ENCODE results near the gene ANKRD9.
A peak's percentile ranks its signal among the peaks of the same experiment; 100 is the strongest.

Gene ANKRD9

GRCh38 chr14:102497998-102498677 lies 11.4 kb downstream of the ANKRD9 start:
- peak; percentile 64 for DNase-seq
- no peaks in the 10 kb centered on the region for H3K4me1 ChIP-seq
- H3K36me3 ChIP-seq = no peaks in the 10 kb centered on the region
- no peaks in the 10 kb centered on the region for H3K9me3 ChIP-seq
- H3K27me3 ChIP-seq = no peaks in the 10 kb centered on the region
- no peak overlapping the region for H3K4me3 ChIP-seq (ENCODE audit: low read depth, low read length)
- peak; percentile 58 for TF ChIP-seq CTCF (IDR thresholded peaks at IDR 0.05; ENCODE audit: low read depth, low read length)

GRCh38 chr14:102496958-102497744 lies 12.4 kb downstream of the ANKRD9 start:
- no peaks in the 10 kb centered on the region for H3K27me3 ChIP-seq
- no peak overlapping the region for H3K4me3 ChIP-seq (ENCODE audit: low read depth, low read length)
- no peaks in the 10 kb centered on the region for H3K9me3 ChIP-seq
- TF ChIP-seq CTCF (IDR thresholded peaks at IDR 0.05; ENCODE audit: low read depth, low read length) = no peak
- H3K36me3 ChIP-seq = no peaks in the 10 kb centered on the region
- DNase-seq = no peak
- no peaks in the 10 kb centered on the region for H3K4me1 ChIP-seq

DNA sequence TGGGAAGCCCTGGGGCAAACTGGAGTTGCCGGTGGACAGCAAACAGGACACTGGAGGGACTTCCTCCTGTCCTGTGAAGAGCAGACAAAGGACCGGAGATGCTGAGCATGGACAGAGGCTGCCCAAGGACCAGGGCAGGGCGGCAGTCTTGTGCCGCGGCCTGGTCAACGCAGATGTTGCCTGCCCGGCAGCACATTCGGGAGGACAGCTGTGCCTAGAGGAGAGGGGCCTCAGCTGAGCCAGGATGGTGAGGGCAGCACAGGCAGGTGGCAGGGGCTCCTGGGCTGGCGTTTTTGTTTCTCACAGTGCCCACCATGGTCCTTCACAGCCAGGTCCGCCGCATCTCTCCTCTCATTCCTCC lies 13.3 kb downstream of the ANKRD9 start:
- H3K4me1 ChIP-seq = no peaks in the 10 kb centered on the region

GRCh38 chr14:102495491-102496330 lies 13.9 kb downstream of the ANKRD9 start:
- Histone ChIP-seq H3K4me1 (no peaks in the 10 kb centered on the region), H3K4me3 (ENCODE audit: low read depth, low read length) (no peak overlapping the region), H3K36me3 (no peaks in the 10 kb centered on the region), H3K9me3 (no peaks in the 10 kb centered on the region), H3K27me3 (no peaks in the 10 kb centered on the region)
- DNase-seq = no peak
- no peak for TF ChIP-seq CTCF (IDR thresholded peaks at IDR 0.05; ENCODE audit: low read depth, low read length)

More for the DNA sequence above, 13.3 kb downstream of the ANKRD9 start:
- Histone ChIP-seq H3K4me3 (ENCODE audit: low read depth, low read length) (no peak overlapping the region), H3K27me3 (no peaks in the 10 kb centered on the region), H3K9me3 (no peaks in the 10 kb centered on the region), H3K36me3 (no peaks in the 10 kb centered on the region)
- DNase-seq = no peak
- no peak for TF ChIP-seq CTCF (IDR thresholded peaks at IDR 0.05; ENCODE audit: low read depth, low read length)

DNA sequence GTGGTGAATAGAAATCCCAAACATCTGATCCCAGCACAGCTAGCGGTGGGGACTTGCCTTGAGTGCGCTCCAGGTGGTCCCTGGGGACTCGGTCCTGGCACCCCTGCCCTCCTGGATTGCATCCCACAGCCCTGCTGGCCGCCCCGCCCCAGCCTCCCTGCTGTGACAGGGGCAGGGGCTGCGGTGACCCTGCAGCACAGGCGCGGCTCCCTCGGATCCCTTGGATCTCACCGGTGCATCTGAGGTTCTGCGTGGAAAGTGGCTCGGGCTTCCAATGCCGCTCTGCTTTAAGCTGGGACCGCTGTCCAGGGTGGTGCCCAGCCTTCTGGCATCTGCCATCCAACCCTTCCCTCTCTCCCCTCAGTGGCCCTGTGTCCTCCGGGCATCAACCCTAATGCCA lies 16.0 kb downstream of the ANKRD9 start:
- TF ChIP-seq CTCF (IDR thresholded peaks at IDR 0.05; ENCODE audit: low read depth, low read length) = no peak
- H3K27me3 ChIP-seq = no peaks in the 10 kb centered on the region

More for the DNA sequence above, 16.0 kb downstream of the ANKRD9 start:
- DNase-seq = no peak
- H3K36me3 ChIP-seq = no peaks in the 10 kb centered on the region
- no peak overlapping the region for H3K4me3 ChIP-seq (ENCODE audit: low read depth, low read length)
- H3K4me1 ChIP-seq = no peaks in the 10 kb centered on the region
- H3K9me3 ChIP-seq = no peaks in the 10 kb centered on the region
